Spleen (tissue), 7 donors: ENCODE measurements around the gene FRMD4A.

Experiments used
- POLR2AphosphoS5 ChIP-seq, 3 donors: sonication (generic); formaldehyde crosslinking; IDR thresholded peaks; one replicate each; pipeline ENCODE4 v1.5.1; 2017; ENCODE audit warnings: antibody characterized with exemption in 3 of 3
- TF ChIP-seq, protein P1 (sequence below), 11 experiments: fragments of 200-600 bp in 7 of 11; fragments of 450-650 bp in 4 of 11; sonication (generic) in 4 of 11; IDR thresholded peaks in 8 of 11; conservative IDR thresholded peaks in 3 of 11; 1 replicate in 7 of 11; 2 replicates in 4 of 11; pipeline versions ENCODE4 v1.4.0 to v1.8.0; 2016 to 2021; ENCODE audit warnings: antibody characterized with exemption in 11 of 11, inconsistent platforms in 4 of 11, mild to moderate bottlenecking in 1 of 11
- donor health status: DM: no; HTN: no; CAD: no; lungs with moderate emphysema.
- donor health status: DM: no; HTN: no; CAD: no.
- donor health status: DM: no; HTN: no; CAD: no.

DNA sequence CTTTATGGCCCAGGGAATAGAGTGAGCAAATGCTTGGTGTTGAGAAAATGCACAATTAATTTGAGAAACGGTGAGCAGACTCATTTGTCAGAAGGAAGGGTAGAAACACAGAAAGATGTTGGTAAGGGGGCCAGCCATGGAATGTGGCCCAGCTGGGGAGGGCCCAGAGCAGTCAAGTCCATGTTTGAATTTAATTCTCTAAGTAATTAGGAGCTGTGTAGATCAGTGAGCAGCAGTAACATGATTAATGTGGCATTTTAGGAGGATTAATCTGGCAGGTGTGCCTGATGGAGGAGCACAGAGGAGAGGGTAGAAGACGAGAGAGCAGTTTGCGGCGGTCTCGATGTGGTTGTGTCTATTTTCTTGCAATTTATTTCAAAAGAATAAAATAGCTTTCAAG is 218.7 kb downstream of the FRMD4A start:
- TF ChIP-seq, protein P1, sequence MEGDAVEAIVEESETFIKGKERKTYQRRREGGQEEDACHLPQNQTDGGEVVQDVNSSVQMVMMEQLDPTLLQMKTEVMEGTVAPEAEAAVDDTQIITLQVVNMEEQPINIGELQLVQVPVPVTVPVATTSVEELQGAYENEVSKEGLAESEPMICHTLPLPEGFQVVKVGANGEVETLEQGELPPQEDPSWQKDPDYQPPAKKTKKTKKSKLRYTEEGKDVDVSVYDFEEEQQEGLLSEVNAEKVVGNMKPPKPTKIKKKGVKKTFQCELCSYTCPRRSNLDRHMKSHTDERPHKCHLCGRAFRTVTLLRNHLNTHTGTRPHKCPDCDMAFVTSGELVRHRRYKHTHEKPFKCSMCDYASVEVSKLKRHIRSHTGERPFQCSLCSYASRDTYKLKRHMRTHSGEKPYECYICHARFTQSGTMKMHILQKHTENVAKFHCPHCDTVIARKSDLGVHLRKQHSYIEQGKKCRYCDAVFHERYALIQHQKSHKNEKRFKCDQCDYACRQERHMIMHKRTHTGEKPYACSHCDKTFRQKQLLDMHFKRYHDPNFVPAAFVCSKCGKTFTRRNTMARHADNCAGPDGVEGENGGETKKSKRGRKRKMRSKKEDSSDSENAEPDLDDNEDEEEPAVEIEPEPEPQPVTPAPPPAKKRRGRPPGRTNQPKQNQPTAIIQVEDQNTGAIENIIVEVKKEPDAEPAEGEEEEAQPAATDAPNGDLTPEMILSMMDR (IDR thresholded peaks at IDR 0.05 in 8 of 11, conservative IDR thresholded peaks at IDR 0.05 in 3 of 11) = no peak
- TF ChIP-seq POLR2AphosphoS5 (IDR thresholded peaks at IDR 0.05) = no peak
